Measurements from ENCODE around the gene CNBD2. TPM values are rescaled to one million over a fixed set of nuclear protein-coding genes. Genes with fewer than 3 reads are reported as not detected.

CNBD2 gene
- total RNA-seq, 1 donor from 2014 or later: 3.0 TPM

- no peaks in the 10 kb centered on the region for H3K4me1 ChIP-seq (ENCODE audit: insufficient read depth, low read length)
- no peak overlapping the region for H3K4me3 ChIP-seq (ENCODE audit: insufficient read depth, low read depth, low read length)
- no peak overlapping the region for H3K4me2 ChIP-seq (ENCODE audit: low read length)
- Mint-ChIP-seq H3K27ac (ENCODE audit: unreplicated experiment) (no peak overlapping the region), H3K36me3 (ENCODE audit: low read depth, unreplicated experiment) (peaks cover 16% of the 10 kb centered on the region), H3K4me1 (ENCODE audit: low read depth, unreplicated experiment) (no peaks in the 10 kb centered on the region), H3K9me3 (ENCODE audit: unreplicated experiment) (no peaks in the 10 kb centered on the region), H3K4me3 (ENCODE audit: unreplicated experiment) (no peak overlapping the region), H3K27me3 (ENCODE audit: low read depth, unreplicated experiment) (no peaks in the 10 kb centered on the region)
- H3K79me2 ChIP-seq (ENCODE audit: insufficient read depth, low read length): no peaks in the 10 kb centered on the region
- H3K27me3 ChIP-seq (ENCODE audit: insufficient read depth, low read length): no peaks in the 10 kb centered on the region
- H4K20me1 ChIP-seq (ENCODE audit: insufficient read depth, low read length): peaks cover 26% of the 10 kb centered on the region
- no peak overlapping the region for H3K27ac ChIP-seq (ENCODE audit: low read depth, low read length)
- no peak for FAIRE-seq
- no peak overlapping the region for H2AFZ ChIP-seq (ENCODE audit: low read depth, low read length)
- no peak overlapping the region for H3K9ac ChIP-seq (ENCODE audit: low read length)
- no peak for DNase-seq (ENCODE audit: low read depth)
- TF ChIP-seq EZH2 (IDR thresholded peaks at IDR 0.05; ENCODE audit: insufficient read depth, low read length) (no peak), CTCF (IDR thresholded peaks at IDR 0.05; ENCODE audit: insufficient read depth, low read depth, low read length) (no peak)
- H3K9me3 ChIP-seq (ENCODE audit: insufficient read depth, low read depth, low read length): no peaks in the 10 kb centered on the region
- peaks cover 10% of the 10 kb centered on the region for H3K36me3 ChIP-seq (ENCODE audit: insufficient read depth, low read length)
Observed at GRCh38 chr20:35942243-35942642, 26.1 kb upstream of the CNBD2 start.

GRCh38 chr20:35947489-35947888 lies 20.9 kb upstream of the CNBD2 start:
- no peak overlapping the region for H2AFZ ChIP-seq (ENCODE audit: low read depth, low read length)
- Mint-ChIP-seq H3K9me3 (ENCODE audit: unreplicated experiment) (no peaks in the 10 kb centered on the region), H3K36me3 (ENCODE audit: low read depth, unreplicated experiment) (peaks cover 12% of the 10 kb centered on the region), H3K4me1 (ENCODE audit: low read depth, unreplicated experiment) (peaks cover 4% of the 10 kb centered on the region), H3K27ac (ENCODE audit: unreplicated experiment) (no peak overlapping the region), H3K4me3 (ENCODE audit: unreplicated experiment) (no peak overlapping the region), H3K27me3 (ENCODE audit: low read depth, unreplicated experiment) (no peaks in the 10 kb centered on the region)
- TF ChIP-seq EZH2 (IDR thresholded peaks at IDR 0.05; ENCODE audit: insufficient read depth, low read length) (no peak), CTCF (IDR thresholded peaks at IDR 0.05; ENCODE audit: insufficient read depth, low read depth, low read length) (no peak)
- no peak overlapping the region for H3K4me2 ChIP-seq (ENCODE audit: low read length)
- no peak overlapping the region for H3K27ac ChIP-seq (ENCODE audit: low read depth, low read length)
- peaks cover 11% of the 10 kb centered on the region for H4K20me1 ChIP-seq (ENCODE audit: insufficient read depth, low read length)
- H3K4me1 ChIP-seq (ENCODE audit: insufficient read depth, low read length): peaks cover 3% of the 10 kb centered on the region
- H3K79me2 ChIP-seq (ENCODE audit: insufficient read depth, low read length): peaks cover 9% of the 10 kb centered on the region
- peaks cover 13% of the 10 kb centered on the region for H3K36me3 ChIP-seq (ENCODE audit: insufficient read depth, low read length)
- FAIRE-seq (no peak), DNase-seq (ENCODE audit: low read depth) (no peak)
- H3K9me3 ChIP-seq (ENCODE audit: insufficient read depth, low read depth, low read length): no peaks in the 10 kb centered on the region
- H3K27me3 ChIP-seq (ENCODE audit: insufficient read depth, low read length): no peaks in the 10 kb centered on the region
- H3K4me3 ChIP-seq (ENCODE audit: insufficient read depth, low read depth, low read length): no peak overlapping the region
- no peak overlapping the region for H3K9ac ChIP-seq (ENCODE audit: low read length)

- Mint-ChIP-seq H3K9me3 (ENCODE audit: unreplicated experiment) (no peaks in the 10 kb centered on the region), H3K4me3 (ENCODE audit: unreplicated experiment) (no peak overlapping the region), H3K36me3 (ENCODE audit: low read depth, unreplicated experiment) (peaks cover 12% of the 10 kb centered on the region), H3K27ac (ENCODE audit: unreplicated experiment) (no peak overlapping the region), H3K27me3 (ENCODE audit: low read depth, unreplicated experiment) (no peaks in the 10 kb centered on the region), H3K4me1 (ENCODE audit: low read depth, unreplicated experiment) (peaks cover 7% of the 10 kb centered on the region)
- H3K9me3 ChIP-seq (ENCODE audit: insufficient read depth, low read depth, low read length): no peaks in the 10 kb centered on the region
- no peak overlapping the region for H2AFZ ChIP-seq (ENCODE audit: low read depth, low read length)
- DNase-seq (ENCODE audit: low read depth): no peak
- peaks cover 7% of the 10 kb centered on the region for H3K4me1 ChIP-seq (ENCODE audit: insufficient read depth, low read length)
- peaks cover 13% of the 10 kb centered on the region for H3K79me2 ChIP-seq (ENCODE audit: insufficient read depth, low read length)
- no peak overlapping the region for H3K4me3 ChIP-seq (ENCODE audit: insufficient read depth, low read depth, low read length)
- peaks cover 15% of the 10 kb centered on the region for H4K20me1 ChIP-seq (ENCODE audit: insufficient read depth, low read length)
- no peak overlapping the region for H3K27ac ChIP-seq (ENCODE audit: low read depth, low read length)
- no peak for FAIRE-seq
- TF ChIP-seq EZH2 (IDR thresholded peaks at IDR 0.05; ENCODE audit: insufficient read depth, low read length) (no peak), CTCF (IDR thresholded peaks at IDR 0.05; ENCODE audit: insufficient read depth, low read depth, low read length) (no peak)
- no peaks in the 10 kb centered on the region for H3K27me3 ChIP-seq (ENCODE audit: insufficient read depth, low read length)
- no peak overlapping the region for H3K4me2 ChIP-seq (ENCODE audit: low read length)
- peaks cover 13% of the 10 kb centered on the region for H3K36me3 ChIP-seq (ENCODE audit: insufficient read depth, low read length)
- no peak overlapping the region for H3K9ac ChIP-seq (ENCODE audit: low read length)
Observed at GRCh38 chr20:35947907-35948306, 20.5 kb upstream of the CNBD2 start.
